HCT116 (cell line): ENCODE results near the gene INAVA. TPM values are rescaled to one million over a fixed set of nuclear protein-coding genes. Genes with fewer than 3 reads are reported as not detected.
A peak's percentile ranks its signal among the peaks of the same experiment; 100 is the strongest.

Experiments used
- ATAC-seq: fragments of 200-7000 bp; cut with Tn5 transposase; 2 replicates; pipeline ENCODE4 v1.9.1; 2020; ENCODE audit warnings: mild to moderate bottlenecking, moderate library complexity
- BruUV-seq: library from RNA; stranded (reverse); fragments of 400-500 nt; replicated peaks from 2 replicates; lab custom pipeline; 2021; lab: Mats Ljungman, UMichigan
- CTCF ChIA-PET: fragments of 300-600 bp; sonication (Branson Sonifier 250); formaldehyde crosslinking; loops from one replicate; lab custom pipeline; 2021; ENCODE audit warnings: antibody characterized with exemption; lab: Charles Lee
- POLR2A ChIA-PET: fragments of 300-600, 350-600 bp; sonication (Branson Sonifier 250); formaldehyde crosslinking; loops from one replicate; lab custom pipeline; 2021; ENCODE audit warnings: antibody characterized with exemption; lab: Charles Lee
- RAD21 ChIA-PET, 2 experiments: fragments of 300-600 bp; sonication (Branson Sonifier 250); formaldehyde crosslinking; loops; one replicate each; lab custom pipeline; 2023; ENCODE audit warnings: low total read pairs in 2 of 2; ENCODE audit not compliant: uncharacterized antibody in 2 of 2, unreplicated experiment in 2 of 2, low non-redundant PET in 1 of 2; lab: Charles Lee
- DNase-seq: peaks from one replicate; pipeline ENCODE4 v3.0.0-alpha.2; 2010; ENCODE audit warnings: low read depth, low spot score
- H2AFZ ChIP-seq: fragments of 200-600 bp; shearing (Covaris generic), sonication (generic); 2 replicates; pipeline ENCODE4 v1.6.1; 2017; ENCODE audit warnings: low read depth, mixed run types, mixed read lengths, antibody characterized with exemption, low read length; ENCODE audit not compliant: poor library complexity, severe bottlenecking
- H3K27ac ChIP-seq: 2 replicates; pipeline ENCODE4 v1.5.1; 2012; ENCODE audit warnings: low read depth, low read length
- H3K27me3 ChIP-seq: fragments of 200-600 bp; sonication (generic); 2 replicates; pipeline ENCODE4 v1.6.1; 2016; ENCODE audit warnings: mixed run types, low read length, mixed read lengths; ENCODE audit not compliant: insufficient read depth
- H3K36me3 ChIP-seq, 2 experiments: fragments of 200-500 bp in 1 of 2; fragments of 200-600 bp in 1 of 2; sonication (Bioruptor generic) in 1 of 2; sonication (generic) in 1 of 2; 2 replicates each; pipeline versions ENCODE4 v1.5.1 to v1.6.1; 2014 to 2016; ENCODE audit warnings: low read length in 2 of 2, inconsistent platforms in 1 of 2, mixed read lengths in 1 of 2, mixed run types in 1 of 2; ENCODE audit not compliant: insufficient read depth in 2 of 2, control insufficient read depth in 1 of 2
- H3K4me1 ChIP-seq, 2 experiments: fragments of 200-600 bp in 1 of 2; sonication (generic) in 1 of 2; 2 replicates each; pipeline versions ENCODE4 v1.5.1 to v1.6.1; 2012 to 2017; ENCODE audit warnings: low read length in 2 of 2, inconsistent platforms in 1 of 2, mild to moderate bottlenecking in 1 of 2, mixed read lengths in 1 of 2, mixed run types in 1 of 2, moderate library complexity in 1 of 2; ENCODE audit not compliant: insufficient read depth in 2 of 2, control insufficient read depth in 1 of 2
- H3K4me2 ChIP-seq: fragments of 200-600 bp; sonication (generic); 2 replicates; pipeline ENCODE4 v1.6.1; 2017; ENCODE audit warnings: mixed run types, low read length, mixed read lengths
- H3K4me3 ChIP-seq, 2 experiments: fragments of 200-600 bp in 1 of 2; sonication (generic) in 1 of 2; replicated peaks in 1 of 2; 2 replicates each; pipeline ENCODE4 v1.5.1; 2011 to 2016; ENCODE audit warnings: low read length in 2 of 2, control low read depth in 1 of 2, low read depth in 1 of 2, mild to moderate bottlenecking in 1 of 2, mixed read lengths in 1 of 2, mixed run types in 1 of 2
- H3K79me2 ChIP-seq: fragments of 200-600 bp; sonication (generic); 2 replicates; pipeline ENCODE4 v1.6.1; 2017; ENCODE audit warnings: mild to moderate bottlenecking, mixed run types, low read length, moderate library complexity, mixed read lengths; ENCODE audit not compliant: insufficient read depth
- H3K9ac ChIP-seq: fragments of 200-600 bp; sonication (generic); 2 replicates; pipeline ENCODE4 v1.6.1; 2016; ENCODE audit warnings: low read length, mixed read lengths
- H3K9me2 ChIP-seq: fragments of 200-600 bp; sonication (generic), shearing (Covaris generic); 2 replicates; pipeline ENCODE4 v1.6.1; 2017; ENCODE audit warnings: mixed run types, mild to moderate bottlenecking, moderate library complexity; ENCODE audit not compliant: insufficient read depth
- H3K9me3 ChIP-seq, 2 experiments: fragments of 200-500 bp in 1 of 2; fragments of 200-600 bp in 1 of 2; sonication (Bioruptor generic) in 1 of 2; sonication (generic) in 1 of 2; 2 replicates each; pipeline ENCODE4 v1.6.1; 2014 to 2017; ENCODE audit warnings: low read length in 2 of 2, mixed read lengths in 2 of 2, inconsistent platforms in 1 of 2, low read depth in 1 of 2, mild to moderate bottlenecking in 1 of 2, mixed run types in 1 of 2, moderate library complexity in 1 of 2; ENCODE audit not compliant: control insufficient read depth in 1 of 2, insufficient read depth in 1 of 2
- H4K20me1 ChIP-seq: fragments of 200-600 bp; sonication (generic), shearing (Covaris generic); 2 replicates; pipeline ENCODE4 v1.6.1; 2017; ENCODE audit warnings: mixed run types, mild to moderate bottlenecking, moderate library complexity; ENCODE audit not compliant: insufficient read depth
- CEBPB ChIP-seq: IDR thresholded peaks from 2 replicates; pipeline ENCODE4 v1.6.1; 2012; ENCODE audit warnings: low read depth
- CTCF ChIP-seq, 3 experiments: fragments of 200-600 bp in 1 of 3; sonication (generic) in 1 of 3; IDR thresholded peaks in 2 of 3; conservative IDR thresholded peaks in 1 of 3; 2 replicates each; pipeline ENCODE4 v1.5.1; 2012 to 2017; ENCODE audit warnings: low read depth in 2 of 3, low read length in 2 of 3, antibody characterized with exemption in 1 of 3, borderline replicate concordance in 1 of 3, control low read depth in 1 of 3, mild to moderate bottlenecking in 1 of 3, mixed read lengths in 1 of 3, mixed run types in 1 of 3, moderate library complexity in 1 of 3; ENCODE audit not compliant: insufficient read depth in 1 of 3
- EZH2 ChIP-seq: fragments of 200-600 bp; sonication (generic); IDR thresholded peaks from 2 replicates; pipeline ENCODE4 v1.6.1; 2017; ENCODE audit warnings: antibody characterized with exemption, mixed run types
- POLR2A ChIP-seq: IDR thresholded peaks from 2 replicates; pipeline ENCODE4 v1.7.0; 2011; ENCODE audit warnings: borderline replicate concordance; ENCODE audit not compliant: insufficient read depth, insufficient read length; ENCODE audit errors: extremely low read depth
- POLR2AphosphoS5 ChIP-seq: IDR thresholded peaks from 2 replicates; pipeline ENCODE4 v1.6.1; 2011; ENCODE audit warnings: mild to moderate bottlenecking, low read depth, low read length, moderate library complexity
- TCF7L2 ChIP-seq: IDR thresholded peaks from 2 replicates; pipeline ENCODE4 v1.7.0; 2011; ENCODE audit warnings: borderline replicate concordance, inconsistent platforms; ENCODE audit not compliant: insufficient read depth, insufficient read length; ENCODE audit errors: extremely low read depth
- YY1 ChIP-seq: IDR thresholded peaks from 2 replicates; pipeline ENCODE4 v1.6.1; 2011; ENCODE audit warnings: low read length, low read depth, moderate library complexity, mild to moderate bottlenecking; ENCODE audit not compliant: insufficient replicate concordance; ENCODE audit errors: extremely low read depth
- ZFX ChIP-seq: fragments of 450-650 bp; IDR thresholded peaks from 2 replicates; pipeline ENCODE4 v1.6.1; 2017
- intact Hi-C: fragments of 100-400 bp; cut with micrococcal nuclease; formaldehyde crosslinking; loops from 2 replicates; pipeline ENCODE4 v1.10.0; 2022
- total RNA-seq: library from RNA; stranded (reverse); gene quantifications from one replicate; pipeline ENCODE4 v1.2.1, GENCODE V29; 2021; ENCODE audit not compliant: unreplicated experiment

Gene INAVA
- total RNA-seq, 1 experiment from 2014 or later, result 18.8 TPM

DNA sequence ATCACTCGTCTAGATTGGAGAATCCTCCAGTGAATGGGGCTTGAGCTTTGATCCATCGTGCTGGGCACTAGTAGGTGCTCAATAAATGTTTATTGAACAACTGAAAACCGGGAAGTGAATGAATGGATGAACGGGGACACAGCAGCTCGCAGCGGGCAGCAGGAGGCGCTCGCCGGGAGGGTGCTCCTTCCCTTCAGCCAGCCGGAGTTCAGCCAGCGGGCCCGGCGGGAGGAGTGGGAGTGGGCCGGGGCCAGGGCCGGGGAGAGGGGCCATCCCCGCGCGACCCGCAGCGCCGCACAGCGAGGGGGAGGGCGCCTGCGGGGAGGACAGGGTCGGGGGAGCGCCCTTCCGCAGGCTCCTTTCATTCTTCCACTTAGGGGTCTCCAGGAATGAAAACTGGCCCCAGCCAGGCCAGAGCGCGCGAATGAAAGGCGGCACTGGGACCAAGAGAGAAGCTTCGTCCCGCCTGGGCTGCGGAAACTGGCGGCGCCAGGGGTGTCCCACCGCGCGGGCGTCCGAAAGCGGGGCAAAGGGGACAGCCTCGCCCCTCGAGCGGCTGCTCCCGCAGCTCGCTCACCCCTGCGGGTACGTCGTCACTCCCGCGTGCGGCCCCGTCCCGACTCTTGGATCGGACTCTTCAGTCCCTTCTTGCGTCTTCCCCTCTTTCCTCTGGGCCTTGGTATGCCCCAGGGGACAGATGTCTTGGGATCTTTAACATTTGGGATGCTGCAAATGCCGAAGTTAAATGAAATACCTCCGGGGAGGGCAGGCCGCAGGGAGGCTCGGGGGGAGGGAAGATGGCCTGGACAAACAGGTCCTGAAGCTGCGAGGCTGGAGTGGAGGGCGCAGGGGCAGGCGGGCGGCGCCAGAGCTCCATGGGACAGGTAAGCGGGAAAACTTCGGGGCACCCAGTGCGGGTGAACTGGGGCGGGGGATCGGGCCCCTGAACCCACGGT lies 3.6 kb upstream of the INAVA start:
- Histone ChIP-seq H3K9me2 (no peaks in the 10 kb centered on the region), H3K9ac (peak overlapping the region; percentile 75), H3K27me3 (no peaks in the 10 kb centered on the region), H2AFZ (peak overlapping the region; percentile 80), H3K4me2 (peak overlapping the region; percentile 97), H3K36me3 (no peaks in the 10 kb centered on the region), H3K9me3 (no peaks in the 10 kb centered on the region), H4K20me1 (no peaks in the 10 kb centered on the region), H3K4me3 (peak overlapping the region; percentile 57 to 72), H3K4me1 (peaks cover 36 to 60% of the 10 kb centered on the region in 2 experiments), H3K79me2 (no peaks in the 10 kb centered on the region; the same call in 1 of the 2 replicates), H3K27ac (peak overlapping the region; percentile 72)
- no TSS peak for BruUV-seq
- POLR2A ChIA-PET, result interaction anchor here (1.2 kb wide), 2 partner anchors 12 to 14 kb away, joined by 3 to 4 read pairs; no protein-coding TSS in a partner anchor
- DNase-seq (peak; percentile 54), ATAC-seq (peak; percentile 64)
- CTCF ChIA-PET, result interaction anchor here (0.6 to 1.7 kb wide), 5 partner anchors 11 to 269 kb away, joined by 3 to 6 read pairs (median 4); no protein-coding TSS in a partner anchor
- intact Hi-C loops, result no loop called here
- peak in 2 of 3 experiments; percentile 58 to 67; a peak in 4 of 6 replicates for TF ChIP-seq CTCF (IDR thresholded peaks at IDR 0.05 in 2 of 3, conservative IDR thresholded peaks at IDR 0.05 in 1 of 3; ENCODE audit: borderline replicate concordance in 1 of 3, insufficient read depth in 1 of 3, low read depth in 2 of 3, low read length in 2 of 3)
- TF ChIP-seq EZH2, result no peak
- TF ChIP-seq POLR2A, result no peak
- peak; percentile 33; the same call in 1 of the 2 replicates for TF ChIP-seq ZFX
- no peak for TF ChIP-seq CEBPB
- TF ChIP-seq POLR2AphosphoS5, result peak; percentile 69
- TF ChIP-seq YY1, result peak; percentile 49
- peak; percentile 45 for TF ChIP-seq TCF7L2
- RAD21 ChIA-PET, result no interaction called here
